Liver (tissue), 9 donors: Measurements from ENCODE around the gene SAA4. TPM values are rescaled to one million over a fixed set of nuclear protein-coding genes. Genes with fewer than 3 reads are reported as not detected.

ENCODE experiments used
- DNase-seq: peaks from one replicate; pipeline ENCODE4 v3.0.0-alpha.2; 2017; ENCODE audit warnings: low spot score
- H3K27ac ChIP-seq, 2 donors: one replicate each; pipeline ENCODE4 v1.7.0; 2013; ENCODE audit warnings: inconsistent platforms in 2 of 2, low read length in 2 of 2, control low read depth in 1 of 2, low read depth in 1 of 2, mild to moderate bottlenecking in 1 of 2
- H3K27me3 ChIP-seq, 4 donors: one replicate each; pipeline versions ENCODE4 v1.6.1 to v1.7.0; 2013; ENCODE audit warnings: low read length in 3 of 4, inconsistent platforms in 1 of 4, mild to moderate bottlenecking in 1 of 4, moderate library complexity in 1 of 4; ENCODE audit not compliant: control insufficient read depth in 4 of 4, insufficient read depth in 4 of 4
- H3K36me3 ChIP-seq, 4 donors: one replicate each; pipeline versions ENCODE4 v1.6.1 to v1.7.0; 2013; ENCODE audit warnings: low read length in 3 of 4, mild to moderate bottlenecking in 3 of 4, low read depth in 1 of 4, moderate library complexity in 1 of 4; ENCODE audit not compliant: control insufficient read depth in 4 of 4, insufficient read depth in 3 of 4
- H3K4me1 ChIP-seq, 4 donors: one replicate each; pipeline versions ENCODE4 v1.6.1 to v1.7.0; 2013; ENCODE audit warnings: low read length in 3 of 4, mild to moderate bottlenecking in 3 of 4, moderate library complexity in 1 of 4; ENCODE audit not compliant: control insufficient read depth in 4 of 4, insufficient read depth in 4 of 4
- H3K4me3 ChIP-seq, 3 donors: one replicate each; pipeline versions ENCODE4 v1.6.1 to v1.7.0; 2013; ENCODE audit warnings: low read length in 3 of 3, control low read depth in 1 of 3, low read depth in 1 of 3, mild to moderate bottlenecking in 1 of 3
- H3K9ac ChIP-seq, 2 donors: one replicate each; pipeline ENCODE4 v1.7.0; 2013; ENCODE audit warnings: low read length in 2 of 2, mild to moderate bottlenecking in 2 of 2, moderate library complexity in 2 of 2, control low read depth in 1 of 2, low read depth in 1 of 2
- H3K9me3 ChIP-seq, 4 donors: one replicate each; pipeline versions ENCODE4 v1.6.1 to v1.7.0; 2013; ENCODE audit warnings: low read length in 3 of 4; ENCODE audit not compliant: control insufficient read depth in 4 of 4
- ATF3 ChIP-seq: IDR thresholded peaks from 2 replicates; pipeline ENCODE4 v1.6.1; 2016; ENCODE audit warnings: antibody characterized with exemption
- CTCF ChIP-seq: fragments of 150-350 bp; IDR thresholded peaks from 2 replicates; pipeline ENCODE4 v1.5.1; 2017; ENCODE audit warnings: improper control_type of control experiment, low read depth, low read length; ENCODE audit not compliant: missing input control
- EGR1 ChIP-seq, 2 donors: IDR thresholded peaks; 2 replicates each; pipeline ENCODE4 v1.6.1; 2016 to 2018; ENCODE audit warnings: antibody characterized with exemption in 2 of 2, low read depth in 2 of 2
- FOXA1 ChIP-seq: IDR thresholded peaks from 2 replicates; pipeline ENCODE4 v1.6.1; 2016; ENCODE audit warnings: antibody characterized with exemption
- FOXA2 ChIP-seq: IDR thresholded peaks from 2 replicates; pipeline ENCODE4 v1.6.1; 2016; ENCODE audit warnings: antibody characterized with exemption
- GABPA ChIP-seq, 2 donors: IDR thresholded peaks in 1 of 2; conservative IDR thresholded peaks in 1 of 2; 2 replicates each; pipeline ENCODE4 v1.6.1; 2016; ENCODE audit warnings: antibody characterized with exemption in 2 of 2, mild to moderate bottlenecking in 1 of 2, moderate library complexity in 1 of 2
- HNF4A ChIP-seq, 2 donors: conservative IDR thresholded peaks; 2 replicates each; pipeline ENCODE4 v1.6.1; 2016; ENCODE audit warnings: antibody characterized with exemption in 2 of 2, mild to moderate bottlenecking in 2 of 2
- HNF4G ChIP-seq: IDR thresholded peaks from 2 replicates; pipeline ENCODE4 v1.6.1; 2016; ENCODE audit warnings: antibody characterized with exemption
- JUND ChIP-seq, 2 donors: IDR thresholded peaks; 2 replicates each; pipeline ENCODE4 v1.6.1; 2016; ENCODE audit warnings: antibody characterized with exemption in 2 of 2
- MAX ChIP-seq: IDR thresholded peaks from 2 replicates; pipeline ENCODE4 v1.6.1; 2016; ENCODE audit warnings: antibody characterized with exemption
- NR2F2 ChIP-seq: IDR thresholded peaks from 2 replicates; pipeline ENCODE4 v1.6.1; 2016; ENCODE audit warnings: antibody characterized with exemption
- RAD21 ChIP-seq, 2 donors: IDR thresholded peaks; 2 replicates each; pipeline ENCODE4 v1.6.1; 2016; ENCODE audit warnings: antibody characterized with exemption in 2 of 2, mild to moderate bottlenecking in 2 of 2
- REST ChIP-seq: IDR thresholded peaks from 2 replicates; pipeline ENCODE4 v1.6.1; 2016; ENCODE audit warnings: antibody characterized with exemption, mild to moderate bottlenecking
- RXRA ChIP-seq, 2 donors: IDR thresholded peaks; 2 replicates each; pipeline ENCODE4 v1.6.1; 2017 to 2018; ENCODE audit warnings: antibody characterized with exemption in 2 of 2, mild to moderate bottlenecking in 1 of 2
- SP1 ChIP-seq: IDR thresholded peaks from 2 replicates; pipeline ENCODE4 v1.6.1; 2018; ENCODE audit warnings: antibody characterized with exemption, mild to moderate bottlenecking
- TAF1 ChIP-seq: conservative IDR thresholded peaks from 2 replicates; pipeline ENCODE4 v1.6.1; 2016; ENCODE audit warnings: antibody characterized with exemption, mild to moderate bottlenecking
- YY1 ChIP-seq: IDR thresholded peaks from 2 replicates; pipeline ENCODE4 v1.6.1; 2016; ENCODE audit warnings: antibody characterized with exemption, mild to moderate bottlenecking
- ZBTB33 ChIP-seq: IDR thresholded peaks from 2 replicates; pipeline ENCODE4 v1.6.1; 2016; ENCODE audit warnings: antibody characterized with exemption
- WGBS: extraction: QIAGEN DNeasy Blood & Tissue Kit; methylation state at CpG from one replicate; pipeline ENCODE4 v1.1.7; 2013; 5-methylcytosine and 5-hydroxymethylcytosine counted together
- polyA plus RNA-seq, 2 donors: library from polyadenylated mRNA; stranded (reverse) in 1 of 2; unstranded in 1 of 2; fragments of 200-250 nt in 1 of 2; fragments of >200 nt in 1 of 2; fragmentation: Nextera tagmentation in 1 of 2; extraction: Ambion mirVana in 1 of 2; gene quantifications; one replicate each; pipeline versions ENCODE4 v1.2.1 to v1.2.3, GENCODE V29; 2013 to 2015
- total RNA-seq, 2 donors: library from RNA; depleted of rRNA; stranded (reverse); fragments of >200 nt; gene quantifications; one replicate each; pipeline ENCODE4 v1.2.3, GENCODE V29; 2014
- donor health status: healthy.
- donor health status: healthy.
- donor health status: healthy.
- donor health status: healthy.
- donor health status: healthy.

The SAA4 gene
- total and polyA plus RNA-seq, 4 donors: 84.9 to 4,017 (median 1,127) TPM

- H3K9ac ChIP-seq: no peak overlapping the region
- H3K36me3 ChIP-seq: no peaks in the 10 kb centered on the region
- no peaks in the 10 kb centered on the region for H3K27me3 ChIP-seq
- 82% methylated on average over 2 of the region's 2 CpGs for WGBS
- H3K27ac ChIP-seq: no peak overlapping the region
- no peak overlapping the region for H3K4me3 ChIP-seq
- TF ChIP-seq GABPA (IDR thresholded peaks at IDR 0.05 in 1 of 2, conservative IDR thresholded peaks at IDR 0.05 in 1 of 2) (no peak), ATF3 (no peak), CTCF (no peak), HNF4A (conservative IDR thresholded peaks at IDR 0.05) (no peak), SP1 (no peak), FOXA2 (no peak), JUND (IDR thresholded peaks at IDR 0.05) (no peak), FOXA1 (no peak), NR2F2 (no peak), RXRA (IDR thresholded peaks at IDR 0.05) (no peak), REST (no peak), RAD21 (IDR thresholded peaks at IDR 0.05) (no peak), YY1 (no peak), TAF1 (no peak), HNF4G (no peak), EGR1 (IDR thresholded peaks at IDR 0.05; ENCODE audit: low read depth in 2 of 2) (no peak)
- H3K4me1 ChIP-seq: peaks cover 4 to 19% (median 15%) of the 10 kb centered on the region in 4 donors
- DNase-seq: no peak
- H3K9me3 ChIP-seq: peaks cover 0 to under 1% (median 0%) of the 10 kb centered on the region in 4 donors
Observed at GRCh38 chr11:18225913-18226312, 10.7 kb downstream of the SAA4 start.

GRCh38 chr11:18223591-18224387 lies 12.8 kb downstream of the SAA4 start:
- no peaks in the 10 kb centered on the region for H3K36me3 ChIP-seq
- no peak for DNase-seq
- no peaks in the 10 kb centered on the region for H3K27me3 ChIP-seq
- H3K4me3 ChIP-seq: no peak overlapping the region
- 34% methylated on average over 3 of the region's 3 CpGs for WGBS
- peaks cover 4 to 19% (median 15%) of the 10 kb centered on the region in 4 donors for H3K4me1 ChIP-seq
- peak overlapping the region in 1 of 2 donors; percentile 30 for H3K27ac ChIP-seq
- H3K9me3 ChIP-seq: peaks cover 0 to 5% (median 0%) of the 10 kb centered on the region in 4 donors
- H3K9ac ChIP-seq: no peak overlapping the region
- peak; percentile 99 for TF ChIP-seq HNF4A (conservative IDR thresholded peaks at IDR 0.05)
- TF ChIP-seq EGR1 (IDR thresholded peaks at IDR 0.05; ENCODE audit: low read depth in 2 of 2): peak; percentile 31 to 60
- peak; percentile 86 for TF ChIP-seq ZBTB33
- peak in 1 of 2 donors; percentile 67 for TF ChIP-seq GABPA (IDR thresholded peaks at IDR 0.05 in 1 of 2, conservative IDR thresholded peaks at IDR 0.05 in 1 of 2)
- TF ChIP-seq RAD21 (IDR thresholded peaks at IDR 0.05): peak; percentile 45 to 57
- TF ChIP-seq FOXA1: peak; percentile 92
- peak; percentile 44 for TF ChIP-seq NR2F2
- TF ChIP-seq RXRA (IDR thresholded peaks at IDR 0.05): peak; percentile 81 to 92
- peak; percentile 64 for TF ChIP-seq REST
- peak; percentile 88 for TF ChIP-seq MAX
- peak; percentile 97 for TF ChIP-seq FOXA2
- TF ChIP-seq ATF3: peak; percentile 79
